CD4-positive, alpha-beta T cell (primary cell): ENCODE data around the gene DIPK1B. TPM values are rescaled to one million over a fixed set of nuclear protein-coding genes. Genes with fewer than 3 reads are reported as not detected.

ENCODE experiments used
- ATAC-seq: fragments of 200-7000 bp; cut with Tn5 transposase; one replicate; pipeline ENCODE4 v1.10.0; 2022; ENCODE audit warnings: mild to moderate bottlenecking; ENCODE audit not compliant: poor library complexity
- CTCF ChIA-PET: fragments of 350-600 bp; sonication (Branson Sonifier 250); formaldehyde crosslinking; loops from one replicate; lab custom pipeline; 2021; ENCODE audit warnings: antibody characterized with exemption, inconsistent platforms; lab: Charles Lee
- POLR2A ChIA-PET: fragments of 350-600 bp; sonication (Branson Sonifier 250); formaldehyde crosslinking; loops from one replicate; lab custom pipeline; 2021; ENCODE audit warnings: antibody characterized with exemption, inconsistent platforms; lab: Charles Lee
- DNase-seq, 14 experiments: peaks; one replicate each; pipeline ENCODE4 v3.0.0-alpha.2; 2013 to 2020; ENCODE audit warnings: mixed read lengths in 2 of 14
- H3K27ac ChIP-seq, 2 donors: one replicate each; pipeline versions ENCODE4 v1.5.1 to v1.7.0; 2013; ENCODE audit warnings: low read length in 2 of 2, low read depth in 1 of 2, mild to moderate bottlenecking in 1 of 2
- H3K27me3 ChIP-seq, 2 experiments: 1 replicate in 1 of 2; 2 replicates in 1 of 2; pipeline versions ENCODE4 v1.6.1 to v1.7.0; 2013; ENCODE audit warnings: low read length in 2 of 2, control low read depth in 1 of 2, mild to moderate bottlenecking in 1 of 2, moderate library complexity in 1 of 2; ENCODE audit not compliant: insufficient read depth in 2 of 2, control insufficient read depth in 1 of 2
- H3K36me3 ChIP-seq: one replicate; pipeline ENCODE4 v1.6.1; 2013; ENCODE audit warnings: low read length, control low read depth; ENCODE audit not compliant: insufficient read depth
- H3K4me1 ChIP-seq: one replicate; pipeline ENCODE4 v1.6.1; 2013; ENCODE audit warnings: low read length, control low read depth; ENCODE audit not compliant: insufficient read depth
- H3K4me3 ChIP-seq: one replicate; pipeline ENCODE4 v1.5.1; 2013; ENCODE audit warnings: mild to moderate bottlenecking, low read length, moderate library complexity
- H3K9me3 ChIP-seq, 2 experiments: 1 replicate in 1 of 2; 2 replicates in 1 of 2; pipeline versions ENCODE4 v1.6.1 to v1.7.0; 2013; ENCODE audit warnings: low read length in 2 of 2, mild to moderate bottlenecking in 2 of 2, control low read depth in 1 of 2, moderate library complexity in 1 of 2; ENCODE audit not compliant: control insufficient read depth in 1 of 2, insufficient read depth in 1 of 2
- H3K27ac Mint-ChIP-seq: one replicate; pipeline ENCODE4 v1.8.0; 2020; ENCODE audit warnings: mixed read lengths
- H3K27me3 Mint-ChIP-seq: one replicate; pipeline ENCODE4 v1.8.0; 2021; ENCODE audit warnings: mixed read lengths
- H3K36me3 Mint-ChIP-seq: one replicate; pipeline ENCODE4 v1.8.0; 2021; ENCODE audit warnings: low read depth, mixed read lengths
- H3K4me1 Mint-ChIP-seq: one replicate; pipeline ENCODE4 v1.8.0; 2021; ENCODE audit warnings: low read depth, mixed read lengths
- H3K4me3 Mint-ChIP-seq: one replicate; pipeline ENCODE4 v1.8.0; 2020; ENCODE audit warnings: mild to moderate bottlenecking, mixed read lengths
- H3K9me3 Mint-ChIP-seq: one replicate; pipeline ENCODE4 v1.8.0; 2020; ENCODE audit warnings: mixed read lengths
- CTCF ChIP-seq: fragments of 200-600 bp; IDR thresholded peaks from one replicate; pipeline ENCODE4 v1.8.0; 2022; ENCODE audit warnings: antibody characterized with exemption, mild to moderate bottlenecking
- intact Hi-C, 2 experiments: fragments of 100-400 bp; cut with DNase I in 1 of 2; cut with micrococcal nuclease in 1 of 2; formaldehyde crosslinking; loops; one replicate each; pipeline versions ENCODE4 v1.15.1 to v1.9.0; 2023 to 2025; cut with DNase I, micrococcal nuclease
- total RNA-seq, 174 experiments: library from RNA in 2 of 174; stranded (reverse) in 2 of 174; gene quantifications; one replicate each; pipeline ENCODE4 v1.2.3 and lab custom pipeline; 2021 to 2026

Gene DIPK1B
- total RNA-seq, 2 experiments from 2014 or later = 0.11 TPM; not detected in 1

DNA sequence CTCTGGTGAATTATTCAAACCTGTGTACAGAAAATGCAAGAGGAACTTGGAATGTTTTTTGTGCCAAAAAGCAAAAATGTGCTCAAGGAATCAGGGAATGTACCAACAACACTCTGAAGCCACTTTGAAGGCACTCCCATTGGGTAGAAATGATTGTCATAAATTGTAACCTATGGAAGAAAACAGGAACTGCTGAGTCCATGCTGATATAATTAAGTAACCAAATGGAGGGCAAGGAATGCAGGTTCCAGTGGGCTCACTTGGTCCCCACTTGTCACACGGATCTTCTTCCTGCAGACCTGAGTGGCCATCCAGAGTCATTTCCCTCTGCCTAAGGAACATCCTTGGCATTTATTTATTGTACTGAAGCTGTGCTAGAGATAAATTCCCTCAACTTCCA lies 38.9 kb downstream of the DIPK1B start:
- H3K36me3 Mint-ChIP-seq = no peaks in the 10 kb centered on the region

GRCh38 chr9:136751814-136752213 lies 39.4 kb downstream of the DIPK1B start:
- Mint-ChIP-seq H3K9me3 (peaks cover 12% of the 10 kb centered on the region), H3K27ac (no peak overlapping the region), H3K27me3 (peaks cover 17% of the 10 kb centered on the region), H3K36me3 (no peaks in the 10 kb centered on the region), H3K4me3 (no peak overlapping the region), H3K4me1 (no peaks in the 10 kb centered on the region)
- DNase-seq = no peak
- Histone ChIP-seq H3K36me3 (no peaks in the 10 kb centered on the region), H3K27ac (no peak overlapping the region), H3K4me3 (no peak overlapping the region), H3K4me1 (no peaks in the 10 kb centered on the region), H3K27me3 (peaks cover 0 to 2% of the 10 kb centered on the region in 2 experiments), H3K9me3 (peaks cover 16 to 50% of the 10 kb centered on the region in 2 experiments)
- ChIA-PET POLR2A (no interaction called here), CTCF (no interaction called here)
- TF ChIP-seq CTCF = no peak
- ATAC-seq = no peak
- intact Hi-C loops = no loop called here

More for the DNA sequence above, 38.9 kb downstream of the DIPK1B start:
- Histone ChIP-seq H3K27me3 (peaks cover 0 to 2% of the 10 kb centered on the region in 2 experiments), H3K36me3 (no peaks in the 10 kb centered on the region), H3K9me3 (peaks cover 16 to 44% of the 10 kb centered on the region in 2 experiments), H3K4me1 (no peaks in the 10 kb centered on the region), H3K27ac (no peak overlapping the region), H3K4me3 (no peak overlapping the region)
- H3K9me3 Mint-ChIP-seq = peaks cover 12% of the 10 kb centered on the region
- intact Hi-C loops = no loop called here
- CTCF ChIA-PET = no interaction called here
- peaks cover 17% of the 10 kb centered on the region for H3K27me3 Mint-ChIP-seq
- H3K27ac Mint-ChIP-seq = no peak overlapping the region
- TF ChIP-seq CTCF = no peak
- no peaks in the 10 kb centered on the region for H3K4me1 Mint-ChIP-seq
- POLR2A ChIA-PET = no interaction called here
- ATAC-seq = no peak
- H3K4me3 Mint-ChIP-seq = no peak overlapping the region
- DNase-seq = no peak

GRCh38 chr9:136753371-136754058 lies 41.1 kb downstream of the DIPK1B start:
- no peaks in the 10 kb centered on the region for H3K36me3 Mint-ChIP-seq
- H3K4me3 Mint-ChIP-seq = no peak overlapping the region
- H3K4me1 Mint-ChIP-seq = no peaks in the 10 kb centered on the region
- H3K9me3 Mint-ChIP-seq = peaks cover 12% of the 10 kb centered on the region
- Histone ChIP-seq H3K4me1 (no peaks in the 10 kb centered on the region), H3K27me3 (peaks cover 2 to 3% of the 10 kb centered on the region in 2 experiments), H3K27ac (no peak overlapping the region), H3K4me3 (no peak overlapping the region), H3K36me3 (no peaks in the 10 kb centered on the region), H3K9me3 (peaks cover 16 to 54% of the 10 kb centered on the region in 2 experiments)
- no peak for DNase-seq
- no peak overlapping the region for H3K27ac Mint-ChIP-seq
- intact Hi-C loops = no loop called here
- CTCF ChIA-PET = no interaction called here
- H3K27me3 Mint-ChIP-seq = peaks cover 17% of the 10 kb centered on the region
- no peak for TF ChIP-seq CTCF
- POLR2A ChIA-PET = no interaction called here
- no peak for ATAC-seq
